HTR-8/SVneo (cell line): ENCODE measurements around the gene TAF1.
"Not testable (repeated sequence)": the region's sequence is repeated elsewhere in the genome, so short reads cannot be mapped to it uniquely, and the experiment has no call there.

Experiments used
- DNase-seq: peaks from one replicate; pipeline ENCODE4 v3.0.0; 2011; ENCODE audit warnings: low spot score, mixed read lengths; ENCODE audit not compliant: insufficient read length
- FAIRE-seq: peaks from 2 replicates; lab custom pipeline; 2011; peaks lifted over from hg19 to GRCh38; lab: Jason Lieb, UNC

Gene TAF1, protein sequence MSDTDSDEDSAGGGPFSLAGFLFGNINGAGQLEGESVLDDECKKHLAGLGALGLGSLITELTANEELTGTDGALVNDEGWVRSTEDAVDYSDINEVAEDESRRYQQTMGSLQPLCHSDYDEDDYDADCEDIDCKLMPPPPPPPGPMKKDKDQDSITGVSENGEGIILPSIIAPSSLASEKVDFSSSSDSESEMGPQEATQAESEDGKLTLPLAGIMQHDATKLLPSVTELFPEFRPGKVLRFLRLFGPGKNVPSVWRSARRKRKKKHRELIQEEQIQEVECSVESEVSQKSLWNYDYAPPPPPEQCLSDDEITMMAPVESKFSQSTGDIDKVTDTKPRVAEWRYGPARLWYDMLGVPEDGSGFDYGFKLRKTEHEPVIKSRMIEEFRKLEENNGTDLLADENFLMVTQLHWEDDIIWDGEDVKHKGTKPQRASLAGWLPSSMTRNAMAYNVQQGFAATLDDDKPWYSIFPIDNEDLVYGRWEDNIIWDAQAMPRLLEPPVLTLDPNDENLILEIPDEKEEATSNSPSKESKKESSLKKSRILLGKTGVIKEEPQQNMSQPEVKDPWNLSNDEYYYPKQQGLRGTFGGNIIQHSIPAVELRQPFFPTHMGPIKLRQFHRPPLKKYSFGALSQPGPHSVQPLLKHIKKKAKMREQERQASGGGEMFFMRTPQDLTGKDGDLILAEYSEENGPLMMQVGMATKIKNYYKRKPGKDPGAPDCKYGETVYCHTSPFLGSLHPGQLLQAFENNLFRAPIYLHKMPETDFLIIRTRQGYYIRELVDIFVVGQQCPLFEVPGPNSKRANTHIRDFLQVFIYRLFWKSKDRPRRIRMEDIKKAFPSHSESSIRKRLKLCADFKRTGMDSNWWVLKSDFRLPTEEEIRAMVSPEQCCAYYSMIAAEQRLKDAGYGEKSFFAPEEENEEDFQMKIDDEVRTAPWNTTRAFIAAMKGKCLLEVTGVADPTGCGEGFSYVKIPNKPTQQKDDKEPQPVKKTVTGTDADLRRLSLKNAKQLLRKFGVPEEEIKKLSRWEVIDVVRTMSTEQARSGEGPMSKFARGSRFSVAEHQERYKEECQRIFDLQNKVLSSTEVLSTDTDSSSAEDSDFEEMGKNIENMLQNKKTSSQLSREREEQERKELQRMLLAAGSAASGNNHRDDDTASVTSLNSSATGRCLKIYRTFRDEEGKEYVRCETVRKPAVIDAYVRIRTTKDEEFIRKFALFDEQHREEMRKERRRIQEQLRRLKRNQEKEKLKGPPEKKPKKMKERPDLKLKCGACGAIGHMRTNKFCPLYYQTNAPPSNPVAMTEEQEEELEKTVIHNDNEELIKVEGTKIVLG (N-terminal part only)

DNA sequence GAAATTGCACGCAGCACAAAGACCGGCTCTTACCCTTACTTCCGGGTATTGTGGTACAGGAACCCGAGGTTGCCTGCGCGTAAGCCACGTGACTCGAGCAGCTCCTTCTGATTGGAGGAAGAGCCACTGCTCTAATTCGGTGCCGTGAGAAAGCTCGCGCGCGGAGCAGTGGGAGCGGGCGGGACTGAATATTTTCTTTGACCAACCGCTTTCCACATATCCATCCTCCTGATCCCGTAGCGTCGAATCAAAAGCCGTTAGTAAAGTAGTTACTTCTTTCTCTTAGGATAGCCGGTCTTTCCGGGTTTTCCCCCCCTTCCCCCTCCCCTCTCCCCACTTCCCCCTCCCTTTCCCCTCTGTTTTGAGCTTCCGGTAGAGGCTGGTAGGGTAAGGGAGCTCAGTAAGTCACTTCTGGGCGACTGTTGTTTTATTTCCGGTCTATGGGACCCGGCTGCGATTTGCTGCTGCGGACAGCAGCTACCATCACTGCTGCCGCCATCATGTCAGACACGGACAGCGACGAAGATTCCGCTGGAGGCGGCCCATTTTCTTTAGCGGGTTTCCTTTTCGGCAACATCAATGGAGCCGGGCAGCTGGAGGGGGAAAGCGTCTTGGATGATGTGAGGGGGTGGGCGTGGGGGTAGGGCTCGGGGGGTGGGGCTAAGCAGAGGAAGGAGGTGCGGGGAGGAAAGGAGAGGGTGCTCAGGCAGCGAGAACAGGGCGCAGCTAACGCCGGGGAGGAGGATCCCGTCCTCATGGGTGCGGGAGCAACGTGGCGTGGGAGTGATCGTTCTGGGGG, at the start of gene TAF1:
Gene TAF1 (plus strand): TSS at position 483 of the 799 bp plus-strand sequence. CDS start 18 bp downstream, at position 501.
- peak; percentile 99 for FAIRE-seq
- DNase-seq = peak; percentile 99

- not testable (repeated sequence) for FAIRE-seq
Measured at GRCh38 chrX:71316959-71317358, 49.2 kb upstream of the TAF1 start.

DNA sequence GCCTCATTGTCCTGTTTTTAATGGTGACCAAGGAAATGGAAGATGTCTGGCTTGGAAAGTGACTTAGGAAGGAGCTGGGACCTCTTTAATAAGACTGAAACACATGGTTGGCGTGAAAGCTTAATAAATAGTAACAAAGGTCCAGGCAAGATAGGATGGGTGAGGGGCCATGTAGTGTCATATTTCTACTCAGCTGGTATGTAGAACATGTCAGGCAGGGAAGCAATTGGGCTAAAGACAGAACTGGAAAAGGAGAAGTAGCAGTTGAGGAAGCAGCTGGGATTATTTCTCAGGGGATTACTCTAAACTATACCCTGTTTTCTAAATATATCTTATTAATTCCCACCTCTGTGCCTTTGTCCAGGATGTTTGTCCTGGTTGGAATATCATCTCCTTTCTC, 46.0 kb upstream of the TAF1 start:
- DNase-seq = no peak
- peak; percentile 28 for FAIRE-seq

More at GRCh38 chrX:71316959-71317358, 49.2 kb upstream of the TAF1 start:
- DNase-seq = not testable (repeated sequence)

GRCh38 chrX:71321731-71322130, 44.4 kb upstream of the TAF1 start:
- DNase-seq (no peak), FAIRE-seq (no peak)

GRCh38 chrX:71324452-71324851, 41.7 kb upstream of the TAF1 start:
- not testable (repeated sequence) for DNase-seq, FAIRE-seq

- DNase-seq = no peak
- FAIRE-seq = no peak
Measured at GRCh38 chrX:71326394-71326793, 39.8 kb upstream of the TAF1 start.

GRCh38 chrX:71349151-71349665, 16.9 kb upstream of the TAF1 start:
- not testable (repeated sequence) for DNase-seq, FAIRE-seq

GRCh38 chrX:71349867-71350266, 16.3 kb upstream of the TAF1 start:
- not testable (repeated sequence) for DNase-seq, FAIRE-seq

DNA sequence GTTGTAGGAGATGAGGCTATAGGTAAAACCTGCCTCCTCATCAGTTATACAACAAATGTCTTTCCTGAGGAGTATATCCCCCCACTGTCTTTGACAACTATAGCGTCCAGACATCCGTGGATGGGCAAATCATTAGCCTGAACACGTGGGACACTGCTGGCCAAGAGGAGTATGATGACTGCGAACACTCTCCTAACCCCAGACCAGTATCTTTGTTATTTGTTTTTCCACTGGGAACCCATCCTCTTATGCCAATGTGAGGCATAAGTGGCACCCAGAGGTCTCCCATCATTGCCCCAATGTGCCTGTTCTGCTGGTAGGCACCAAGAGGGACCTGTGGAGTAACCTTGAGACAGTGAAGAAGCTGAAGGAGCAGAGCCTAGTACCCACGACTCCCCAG, 13.7 kb upstream of the TAF1 start:
- DNase-seq = not testable (repeated sequence)
- peak; percentile 68 for FAIRE-seq

DNA sequence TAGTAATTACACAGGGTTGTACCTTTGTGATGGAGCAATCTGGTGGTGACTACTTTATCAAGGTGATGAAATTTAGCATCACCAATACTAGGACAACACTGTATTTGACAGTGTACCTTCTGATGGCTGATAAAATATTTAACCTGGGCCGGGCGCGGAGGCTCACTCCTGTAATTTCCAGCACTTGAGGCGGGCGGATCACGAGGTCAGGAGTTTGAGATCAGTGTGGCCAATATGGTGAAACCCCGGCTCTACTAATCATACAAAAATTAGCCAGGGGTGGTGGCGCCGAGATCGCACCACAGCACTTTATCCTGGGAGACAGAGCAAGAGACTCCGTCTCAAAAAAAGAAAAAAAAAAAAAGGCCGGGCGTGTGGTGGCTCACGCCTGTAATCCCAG, 1.9 kb upstream of the TAF1 start:
- FAIRE-seq (peak; percentile 48), DNase-seq (no peak)

DNA sequence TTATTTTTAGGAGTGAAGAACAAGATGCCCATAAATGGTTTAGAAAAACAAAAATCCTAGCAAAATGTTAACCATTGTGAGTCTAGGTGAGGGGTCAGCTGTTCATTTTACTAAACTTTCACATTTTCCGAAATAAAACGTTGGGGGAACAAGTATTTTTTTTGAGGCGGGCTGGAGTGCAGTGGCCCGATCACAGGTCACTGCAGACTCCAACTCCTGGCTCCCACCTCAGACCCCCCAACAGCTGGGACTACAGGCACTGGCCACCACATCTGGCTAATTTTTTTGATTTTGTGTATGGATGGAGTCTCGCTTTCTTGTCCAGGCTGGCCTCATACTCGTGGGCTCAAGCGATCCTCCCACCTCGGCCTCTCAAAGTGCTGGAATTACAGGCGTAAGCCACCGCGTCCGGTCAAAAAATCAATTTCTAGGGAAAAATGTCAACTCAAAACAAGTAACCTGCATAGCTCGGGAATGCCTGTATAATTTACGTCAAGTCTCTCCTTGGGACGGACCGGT, 742 bp upstream of the TAF1 start:
- FAIRE-seq = no peak
- DNase-seq = no peak

- peak; percentile 48 for DNase-seq
- peak; percentile 46 for FAIRE-seq
Measured at GRCh38 chrX:71366674-71367256, 608 bp downstream of the TAF1 start.

- peak; percentile 23 for FAIRE-seq
Measured at GRCh38 chrX:71367396-71367795, 1.2 kb downstream of the TAF1 start.

DNA sequence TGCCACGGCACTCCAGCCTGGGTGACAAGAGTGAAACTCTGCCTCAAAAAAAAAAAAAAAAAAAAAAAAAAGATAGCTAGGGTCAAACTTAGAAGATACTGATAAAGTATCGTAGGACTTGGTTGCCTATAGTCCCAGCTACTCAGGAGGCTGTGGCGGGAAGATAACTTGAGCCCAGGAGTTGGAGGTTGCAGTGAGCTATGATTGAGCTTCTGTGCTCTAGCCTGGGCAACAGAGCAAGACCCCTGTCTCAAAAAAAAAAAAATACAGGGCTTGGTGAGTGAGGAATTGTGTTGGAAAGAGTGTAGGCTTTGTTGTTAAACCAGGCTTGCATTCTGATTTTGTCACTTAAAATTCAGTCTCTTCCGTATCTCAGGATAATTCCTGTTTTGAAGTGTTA, 6.2 kb downstream of the TAF1 start:
- DNase-seq (no peak), FAIRE-seq (no peak)

More at GRCh38 chrX:71367396-71367795, 1.2 kb downstream of the TAF1 start:
- no peak for DNase-seq

GRCh38 chrX:71378732-71379131, 12.6 kb downstream of the TAF1 start:
- no peak for FAIRE-seq
- DNase-seq = no peak

DNA sequence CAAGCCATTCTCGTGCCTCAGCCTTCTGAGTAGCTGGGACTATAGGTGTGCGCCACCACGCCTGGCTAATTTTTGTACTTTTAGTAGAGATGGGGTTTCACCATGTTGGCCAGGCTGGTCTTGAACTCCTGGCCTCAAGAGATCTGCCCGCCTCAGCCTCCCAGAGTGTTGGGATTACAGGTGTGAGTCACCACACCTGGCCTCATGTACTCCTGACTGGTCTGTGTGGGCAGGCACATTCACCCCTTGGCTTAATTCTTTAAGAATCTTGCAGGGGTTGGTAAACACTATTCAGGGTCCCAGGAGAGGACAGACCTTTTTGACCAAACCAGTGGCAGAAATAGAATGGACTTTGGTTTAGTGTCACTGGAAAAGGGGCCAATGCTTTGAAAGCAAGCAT, 25.6 kb downstream of the TAF1 start:
- FAIRE-seq = peak; percentile 26

DNA sequence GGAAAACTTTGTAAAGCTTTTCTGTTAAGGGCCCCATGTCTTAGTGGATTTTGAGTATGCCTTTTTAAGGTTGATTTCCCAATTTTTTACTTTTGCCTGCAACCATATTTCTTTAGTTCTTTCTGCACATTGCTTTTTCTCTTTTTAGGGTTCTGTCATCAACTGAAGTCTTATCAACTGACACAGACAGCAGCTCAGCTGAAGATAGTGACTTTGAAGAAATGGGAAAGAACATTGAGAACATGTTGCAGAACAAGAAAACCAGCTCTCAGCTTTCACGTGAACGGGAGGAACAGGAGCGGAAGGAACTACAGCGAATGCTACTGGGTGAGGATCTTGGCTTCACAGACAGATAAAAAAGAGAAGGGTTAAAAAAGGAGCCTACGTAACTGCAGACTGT, 27.8 kb downstream of the TAF1 start:
- DNase-seq (no peak), FAIRE-seq (no peak)

More for the DNA sequence above, 25.6 kb downstream of the TAF1 start:
- not testable (repeated sequence) for DNase-seq

GRCh38 chrX:71396576-71396975, 30.4 kb downstream of the TAF1 start:
- FAIRE-seq (no peak), DNase-seq (no peak)
